ENCODE measurements around the gene FOXJ3.
A peak's percentile ranks its signal among the peaks of the same experiment; 100 is the strongest.

The FOXJ3 gene

GRCh38 chr1:42167611-42168390, 167.2 kb downstream of the FOXJ3 start:
- DNase-seq (ENCODE audit: low read depth in 2 of 2): no peak

- no peak for DNase-seq (ENCODE audit: low read depth in 2 of 2)
These were observed 169.4 kb downstream of the FOXJ3 start for GRCh38 chr1:42165511-42166210.

DNA sequence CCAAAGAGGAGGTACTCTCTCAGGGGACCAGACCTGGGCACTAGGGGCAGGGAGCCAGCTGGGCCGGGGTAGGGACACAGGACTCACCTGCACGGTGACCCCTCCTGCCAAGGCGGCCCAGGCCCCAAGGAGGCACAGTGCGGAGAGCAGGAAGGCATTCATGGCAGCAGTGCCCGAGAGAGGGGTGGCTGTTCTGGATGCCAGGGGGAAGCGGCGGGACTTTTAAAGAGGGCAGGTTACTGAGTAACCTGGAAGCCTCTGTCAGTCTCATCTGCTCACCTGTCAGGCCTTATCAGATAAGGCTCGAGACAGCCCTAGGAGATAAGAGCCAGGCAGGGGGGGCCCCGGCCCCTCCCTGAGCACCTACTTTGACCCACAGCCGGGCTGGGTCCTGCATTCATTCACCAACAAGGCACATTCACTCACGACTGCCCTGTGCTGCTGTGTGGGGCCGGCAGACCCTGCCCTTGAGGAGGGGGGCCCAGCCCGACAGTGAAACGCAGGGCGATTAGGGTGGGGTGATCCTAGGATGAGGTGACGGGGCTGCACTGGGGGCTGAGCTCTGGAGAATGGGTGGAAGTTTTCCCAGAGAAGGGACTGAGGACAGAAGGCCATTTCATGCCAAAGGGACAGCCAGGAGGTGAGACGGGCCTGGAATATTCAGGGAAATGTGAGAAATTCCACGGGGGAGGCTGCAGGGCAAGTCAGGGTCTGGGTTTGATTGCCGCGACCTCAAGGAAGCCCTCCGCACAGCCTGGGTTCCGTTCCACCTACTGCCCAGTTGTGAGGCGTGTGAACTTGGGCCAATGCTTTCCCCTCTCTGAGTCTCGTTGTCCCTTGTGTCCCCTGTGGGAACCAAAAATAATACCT, 170.2 kb downstream of the FOXJ3 start, which contains the start of gene GUCA2A:
TSS of gene GUCA2A (minus strand) at position 195 of the 870 bp plus-strand sequence. CDS start at position 162, 33 bp downstream.
- DNase-seq (ENCODE audit: low read depth in 2 of 2): no peak

DNA sequence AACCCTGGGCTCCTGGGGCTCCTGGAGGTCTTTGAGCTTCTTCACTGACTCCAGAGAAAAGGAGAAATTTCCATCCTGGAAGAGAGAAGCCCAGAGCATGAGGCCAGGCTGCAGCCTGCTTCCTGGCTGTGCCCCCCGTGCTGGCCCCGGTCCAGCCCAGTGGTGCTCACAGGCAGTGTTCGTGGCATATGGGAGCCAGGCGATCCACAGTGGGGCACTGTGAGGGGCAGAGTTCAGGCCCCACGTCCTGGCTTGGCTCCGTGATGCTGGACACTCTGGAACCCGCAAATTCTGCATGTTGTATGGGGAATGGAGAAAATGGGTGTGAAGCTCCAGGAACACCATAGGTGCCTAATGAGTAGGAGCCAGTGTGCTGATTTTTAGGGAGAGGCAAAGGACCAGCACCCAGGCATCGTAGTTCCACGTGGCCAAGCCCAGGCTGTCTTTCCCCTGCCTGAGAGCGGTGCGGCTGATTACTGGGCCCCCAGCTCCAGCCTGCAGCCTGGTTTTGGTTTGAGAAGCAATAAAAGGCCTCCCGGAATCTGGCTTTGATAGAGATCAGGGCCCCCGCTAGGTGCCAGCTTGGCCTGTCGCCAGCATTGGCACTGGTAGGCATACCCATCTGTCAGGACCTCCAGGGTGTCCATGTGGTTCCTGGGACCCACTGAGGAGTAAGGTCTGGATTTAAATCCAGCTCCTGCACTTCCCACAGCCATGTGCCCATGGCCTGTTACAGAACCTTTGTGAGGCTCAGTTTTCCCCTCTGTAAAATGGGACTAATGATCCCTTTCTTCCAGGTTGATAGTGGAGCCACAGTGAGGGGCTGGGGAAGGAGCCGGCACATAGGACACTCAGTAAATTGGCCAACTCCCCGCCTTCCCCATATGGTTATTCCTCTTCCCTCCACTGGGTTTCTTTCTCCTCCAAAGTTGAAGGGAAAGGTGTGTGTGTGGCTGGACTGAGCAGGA, 171.2 kb downstream of the FOXJ3 start:
- DNase-seq (ENCODE audit: low read depth in 2 of 2): no peak

GRCh38 chr1:42163114-42163513, 171.9 kb downstream of the FOXJ3 start:
- no peak for DNase-seq (ENCODE audit: low read depth in 2 of 2)

DNA sequence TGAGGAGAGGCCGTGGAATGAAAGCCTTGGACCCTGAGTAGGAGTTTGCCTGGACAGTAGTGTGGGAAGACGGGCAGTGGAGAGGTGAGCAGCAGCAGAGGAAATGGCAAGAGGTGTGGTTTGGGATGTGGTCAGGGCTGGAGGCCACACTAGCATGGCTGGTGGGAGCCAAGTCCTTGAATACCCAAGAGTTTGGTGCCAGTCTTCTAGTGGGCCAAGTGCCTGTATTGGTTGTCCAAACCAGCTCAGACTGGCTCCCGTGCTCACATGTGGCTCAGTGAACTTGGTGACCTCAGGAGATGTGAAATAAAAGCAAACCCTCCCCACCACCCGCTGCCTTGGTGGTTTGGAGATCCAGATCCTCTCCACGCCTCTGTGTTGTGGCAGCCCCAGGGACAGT, 172.9 kb downstream of the FOXJ3 start:
- no peak for DNase-seq (ENCODE audit: low read depth in 2 of 2)

GRCh38 chr1:42158189-42158588, 176.8 kb downstream of the FOXJ3 start:
- DNase-seq (ENCODE audit: low read depth in 2 of 2): no peak

DNA sequence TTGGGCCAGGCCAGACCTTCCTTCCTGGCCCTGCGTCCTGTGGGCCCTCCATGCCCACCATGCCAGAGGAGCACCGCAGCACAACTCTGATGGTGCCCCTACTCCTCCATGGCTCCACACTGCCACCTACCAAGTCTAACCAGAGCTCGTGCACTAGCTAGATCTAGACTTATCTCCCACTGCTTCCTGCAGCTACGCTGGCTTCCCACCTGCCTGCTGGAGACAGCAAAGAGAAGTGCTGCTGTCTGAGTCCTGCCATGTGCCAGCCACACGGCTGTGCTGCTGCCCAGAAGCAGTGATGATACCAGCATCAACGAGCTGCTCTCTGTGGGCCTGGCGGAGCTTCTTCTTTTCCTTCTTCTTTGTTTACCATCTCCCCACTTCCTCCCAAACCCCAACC, 177.4 kb downstream of the FOXJ3 start:
- no peak for DNase-seq (ENCODE audit: low read depth in 2 of 2)

- no peak for DNase-seq (ENCODE audit: low read depth in 2 of 2)
These were observed 179.7 kb downstream of the FOXJ3 start for GRCh38 chr1:42155362-42155761.

DNA sequence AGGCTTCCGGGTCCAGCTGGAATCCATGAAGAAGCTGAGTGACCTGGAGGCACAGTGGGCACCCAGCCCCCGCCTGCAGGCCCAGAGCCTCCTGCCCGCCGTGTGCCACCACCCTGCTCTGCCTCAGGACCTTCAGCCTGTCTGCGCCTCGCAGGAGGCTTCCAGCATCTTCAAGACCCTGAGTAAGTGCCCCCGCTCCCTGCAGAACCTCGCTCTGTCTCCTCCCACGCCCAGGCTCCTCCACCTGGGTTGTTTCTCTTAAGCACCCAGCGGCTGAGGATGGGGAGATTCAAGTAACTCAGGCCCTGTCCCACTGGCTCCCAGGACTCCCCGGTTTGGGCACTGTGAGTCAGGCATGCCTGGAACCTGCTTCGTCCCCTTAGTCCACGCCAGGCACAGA, 180.3 kb downstream of the FOXJ3 start:
- no peak for DNase-seq (ENCODE audit: low read depth in 2 of 2)

DNA sequence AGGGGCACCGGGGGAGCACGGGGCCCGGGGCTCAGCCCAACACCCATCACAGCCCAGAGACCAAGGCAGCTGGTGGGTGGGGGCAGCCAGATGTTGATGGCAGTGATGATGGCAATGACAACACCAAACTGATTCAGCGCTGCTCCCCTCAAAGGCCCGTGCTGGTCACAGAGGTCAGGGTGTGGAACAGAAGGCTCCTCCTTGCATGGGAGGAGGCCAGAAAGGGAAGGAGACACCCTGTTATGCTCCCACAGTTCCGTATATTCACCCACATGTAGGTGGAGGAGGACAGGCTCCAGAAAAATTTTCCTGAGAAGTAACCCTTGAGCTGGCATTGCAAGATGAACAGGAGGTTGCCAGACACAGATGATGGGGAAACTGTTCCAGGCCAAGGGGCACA, 181.4 kb downstream of the FOXJ3 start:
- no peak for DNase-seq (ENCODE audit: low read depth in 2 of 2)

- no peak for DNase-seq (ENCODE audit: low read depth in 2 of 2)
These were observed 182.0 kb downstream of the FOXJ3 start, which contains the start of gene GUCA2B for GRCh38 chr1:42152907-42153600. GUCA2B (plus strand) TSS chr1:42153410; CDS start chr1:42153451, 41 bp downstream.

GRCh38 chr1:42152119-42152518, 182.9 kb downstream of the FOXJ3 start:
- DNase-seq (ENCODE audit: low read depth in 2 of 2): no peak

DNA sequence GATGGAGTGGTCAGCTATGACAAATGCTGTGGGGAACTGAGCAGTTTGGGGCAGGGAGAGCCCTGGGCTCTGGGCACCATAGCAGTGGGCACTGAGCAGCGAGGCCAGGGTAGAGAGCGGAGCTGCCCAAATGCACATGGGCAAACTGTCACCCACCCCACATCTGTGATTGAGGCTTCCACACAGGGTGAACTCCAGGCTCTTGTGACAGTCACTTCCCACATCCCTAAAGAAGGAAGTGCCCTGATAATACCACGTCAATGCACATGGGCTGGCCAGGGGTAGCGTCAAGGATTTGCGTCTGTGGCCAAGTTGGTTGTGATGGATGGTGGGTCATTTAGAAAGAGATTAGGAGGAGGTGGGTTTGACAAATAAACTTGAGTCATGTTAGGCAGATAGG, 184.4 kb downstream of the FOXJ3 start:
- DNase-seq (ENCODE audit: low read depth in 2 of 2): no peak

- no peak for DNase-seq (ENCODE audit: low read depth in 2 of 2)
These were observed 186.9 kb downstream of the FOXJ3 start for GRCh38 chr1:42148166-42148565.

GRCh38 chr1:42146626-42147320, 188.3 kb downstream of the FOXJ3 start:
- peak; percentile 41 to 64 for DNase-seq (ENCODE audit: low read depth in 2 of 2)

GRCh38 chr1:42145764-42146625, 189.0 kb downstream of the FOXJ3 start:
- no peak for DNase-seq (ENCODE audit: low read depth in 2 of 2)

GRCh38 chr1:42145389-42145716, 189.7 kb downstream of the FOXJ3 start:
- no peak for DNase-seq (ENCODE audit: low read depth in 2 of 2)
